ENCODE data around the gene ASB17. TPM values are rescaled to one million over a fixed set of nuclear protein-coding genes. Genes with fewer than 3 reads are reported as not detected.

Gene ASB17
- total RNA-seq, 1 experiment from 2014 or later = not detected

GRCh38 chr1:75952016-75952415 is 19.8 kb upstream of the ASB17 start:
- Histone ChIP-seq H3K4me2 (ENCODE audit: insufficient read depth, insufficient read length, low read length) (no peak overlapping the region), H3K79me2 (ENCODE audit: insufficient read depth, low read length) (no peaks in the 10 kb centered on the region), H3T11ph (ENCODE audit: low read length) (no peak overlapping the region), H3K79me1 (ENCODE audit: insufficient read depth, low read depth, low read length, poor library complexity, severe bottlenecking) (no peaks in the 10 kb centered on the region), H4K5ac (ENCODE audit: insufficient read length, low read depth, low read length) (no peak overlapping the region), H4K20me1 (ENCODE audit: control insufficient read depth, insufficient read depth, insufficient read length) (no peaks in the 10 kb centered on the region), H3K4me1 (ENCODE audit: insufficient read depth, low read length) (no peaks in the 10 kb centered on the region), H3K9ac (ENCODE audit: extremely low read depth, insufficient read length, low read length) (no peak overlapping the region), H2BK15ac (ENCODE audit: low read depth, low read length) (no peak overlapping the region), H3K23ac (ENCODE audit: insufficient read length, low read depth, low read length) (no peak overlapping the region), H3K27me3 (ENCODE audit: insufficient read depth, low read length) (no peaks in the 10 kb centered on the region), H2BK20ac (ENCODE audit: low read depth, low read length, poor library complexity, severe bottlenecking) (no peak overlapping the region), H2AK5ac (ENCODE audit: insufficient read length, low read length) (no peak overlapping the region), H2BK12ac (ENCODE audit: insufficient read length, low read depth, low read length) (no peak overlapping the region), H4K8ac (replicated peaks; ENCODE audit: insufficient read length, low read depth, low read length) (no peak overlapping the region), H3K18ac (ENCODE audit: insufficient read length, low read depth, low read length) (no peak overlapping the region), H3K14ac (ENCODE audit: insufficient read depth, low read length) (no peak overlapping the region), H2BK120ac (ENCODE audit: low read depth, low read length, poor library complexity, severe bottlenecking) (no peak overlapping the region), H3K9me3 (ENCODE audit: control insufficient read depth, low read depth, low read length) (no peaks in the 10 kb centered on the region), H3K27ac (ENCODE audit: insufficient read length, low read depth, low read length) (no peak overlapping the region), H2AFZ (ENCODE audit: low read length) (no peak overlapping the region), H3K23me2 (ENCODE audit: insufficient read length, low read depth, low read length, poor library complexity, severe bottlenecking) (no peaks in the 10 kb centered on the region), H3K56ac (ENCODE audit: insufficient read length, low read depth, low read length) (no peak overlapping the region), H3K4ac (ENCODE audit: low read depth, low read length) (no peak overlapping the region), H4K91ac (ENCODE audit: insufficient read length, low read depth, low read length) (no peak overlapping the region), H2BK5ac (ENCODE audit: insufficient read length, low read length) (no peak overlapping the region)
- no peak for DNase-seq
- Mint-ChIP-seq H3K4me3 (no peak overlapping the region), H3K4me1 (peaks cover under 1 to 2% of the 10 kb centered on the region in 2 experiments; a peak in 2 of 4 replicates), H3K27me3 (ENCODE audit: low read depth) (no peaks in the 10 kb centered on the region), H3K36me3 (ENCODE audit: insufficient read depth in 1 of 3, low read depth in 3 of 3) (no peaks in the 10 kb centered on the region; a peak in 1 of 7 replicates), H3K9me3 (peaks cover 0 to 2% of the 10 kb centered on the region in 2 experiments; a peak in 1 of 5 replicates), H3K27ac (no peak overlapping the region)
- WGBS (ENCODE audit: extremely low coverage, insufficient read length, low lambda C conversion rate) = no CpG with 5 or more reads among the region's 1 CpG
- TF ChIP-seq CTCF (conservative IDR thresholded peaks at IDR 0.05) = no peak

All from H9 (cell line).